Body of pancreas (tissue), 4 donors: ENCODE data around the gene WWOX. TPM values are rescaled to one million over a fixed set of nuclear protein-coding genes. Genes with fewer than 3 reads are reported as not detected.
"Not testable (repeated sequence)": the region's sequence is repeated elsewhere in the genome, so short reads cannot be mapped to it uniquely, and the experiment has no call there.

Experiments used
- ATAC-seq: fragments of 150-250 bp; one replicate; pipeline ENCODE4 v1.9.1; 2016
- DNase-seq, 4 donors: peaks; one replicate each; pipeline ENCODE4 v3.0.0-alpha.2; 2019
- H3K27ac ChIP-seq, 4 donors: fragments of 200-600 bp; sonication (generic); 1 replicate in 3 of 4; 2 replicates in 1 of 4; pipeline versions ENCODE4 v1.5.1 to v1.6.1; 2016 to 2019; ENCODE audit warnings: mild to moderate bottlenecking in 1 of 4, mixed read lengths in 1 of 4, moderate library complexity in 1 of 4
- H3K27me3 ChIP-seq, 2 donors: fragments of 200-600 bp; sonication (generic); one replicate each; pipeline ENCODE4 v1.6.0; 2016; ENCODE audit warnings: mild to moderate bottlenecking in 1 of 2
- H3K36me3 ChIP-seq, 2 donors: fragments of 200-600 bp; sonication (generic); replicated peaks in 1 of 2; 2 replicates each; pipeline ENCODE4 v1.5.1; 2016; ENCODE audit warnings: low read depth in 2 of 2; ENCODE audit not compliant: insufficient read depth in 1 of 2
- H3K4me1 ChIP-seq: fragments of 200-600 bp; sonication (generic); one replicate; pipeline ENCODE4 v1.6.0; 2016
- H3K4me3 ChIP-seq, 2 donors: fragments of 200-600 bp; sonication (generic); 1 replicate in 1 of 2; 2 replicates in 1 of 2; pipeline ENCODE4 v1.5.1; 2016 to 2019
- H3K9me3 ChIP-seq, 3 donors: fragments of 200-600 bp; sonication (generic); 1 replicate in 2 of 3; 2 replicates in 1 of 3; pipeline ENCODE4 v1.5.1; 2016
- CTCF ChIP-seq, 7 experiments: fragments of 450-650 bp in 4 of 7; fragments of 200-600 bp in 3 of 7; sonication (generic) in 3 of 7; IDR thresholded peaks; one replicate each; pipeline ENCODE4 v1.5.1; 2016 to 2019; ENCODE audit warnings: antibody characterized with exemption in 7 of 7
- POLR2A ChIP-seq, 3 donors: fragments of 450-650 bp; IDR thresholded peaks; one replicate each; pipeline ENCODE4 v1.6.1; 2016; ENCODE audit warnings: antibody characterized with exemption in 3 of 3, mild to moderate bottlenecking in 2 of 3
- WGBS, 2 donors: methylation state at CpG; one replicate each; pipeline ENCODE4 v1.1.5; 2017; 5-methylcytosine and 5-hydroxymethylcytosine counted together
- intact Hi-C: fragments of 100-400 bp; cut with DNase I; formaldehyde crosslinking; loops from one replicate; pipeline ENCODE4 v1.15.1; 2023
- total RNA-seq, 2 donors: library from RNA; depleted of rRNA; stranded (reverse); fragments of >200 nt; gene quantifications; one replicate each; pipeline ENCODE4 v1.1.0, GENCODE V29; 2016

WWOX gene
- total RNA-seq, 2 donors from 2014 or later: 52.7 to 67.2 TPM

DNA sequence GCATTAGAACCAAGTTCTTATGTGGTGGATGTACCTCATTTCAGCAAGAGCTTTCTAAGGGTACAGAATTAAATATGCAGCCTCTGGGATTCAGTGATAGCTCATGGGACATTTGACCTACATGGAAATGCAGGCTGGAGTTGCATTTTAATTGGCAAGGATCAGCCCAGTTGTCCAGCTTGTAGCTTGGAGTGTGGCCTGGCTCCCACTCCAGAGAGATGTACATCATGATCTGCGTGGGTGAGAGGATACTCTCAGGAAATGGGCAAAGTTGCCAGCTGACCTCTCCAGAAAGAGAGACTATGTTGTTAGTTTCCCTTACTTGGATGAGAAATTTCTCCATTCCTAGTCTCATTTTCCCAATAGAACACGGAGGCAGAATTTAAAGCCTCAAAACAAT is 945.7 kb downstream of the WWOX start:
- no peaks in the 10 kb centered on the region for H3K9me3 ChIP-seq
- no peak for DNase-seq
- H3K4me1 ChIP-seq: no peaks in the 10 kb centered on the region
- H3K27ac ChIP-seq: no peak overlapping the region
- intact Hi-C loops: no loop called here
- no peak for ATAC-seq
- WGBS, 2 donors: 56 to 72% methylated on average over 2 of the region's 2 CpGs
- no peak for TF ChIP-seq POLR2A (IDR thresholded peaks at IDR 0.05)
- TF ChIP-seq CTCF (IDR thresholded peaks at IDR 0.05): no peak
- H3K36me3 ChIP-seq: no peaks in the 10 kb centered on the region
- H3K4me3 ChIP-seq: no peak overlapping the region
- no peaks in the 10 kb centered on the region for H3K27me3 ChIP-seq

- no peaks in the 10 kb centered on the region for H3K4me1 ChIP-seq
- no peak overlapping the region for H3K27ac ChIP-seq
- no peaks in the 10 kb centered on the region for H3K27me3 ChIP-seq
- 64 to 72% methylated on average over 3 of the region's 3 CpGs for WGBS, 2 donors
- H3K9me3 ChIP-seq: no peaks in the 10 kb centered on the region
- no peaks in the 10 kb centered on the region for H3K36me3 ChIP-seq
- TF ChIP-seq POLR2A (IDR thresholded peaks at IDR 0.05) (no peak), CTCF (IDR thresholded peaks at IDR 0.05) (peak in 5 of 7 experiments; percentile 9 to 27 (median 17))
- intact Hi-C loops: no loop called here
- DNase-seq (no peak), ATAC-seq (no peak)
- no peak overlapping the region for H3K4me3 ChIP-seq
Observed at GRCh38 chr16:79047337-79047736, 947.9 kb downstream of the WWOX start.

GRCh38 chr16:79049040-79049439 is 949.6 kb downstream of the WWOX start:
- TF ChIP-seq POLR2A (IDR thresholded peaks at IDR 0.05): no peak
- TF ChIP-seq CTCF (IDR thresholded peaks at IDR 0.05): no peak
- Histone ChIP-seq H3K4me3 (no peak overlapping the region), H3K27me3 (no peaks in the 10 kb centered on the region), H3K4me1 (no peaks in the 10 kb centered on the region), H3K27ac (no peak overlapping the region), H3K36me3 (no peaks in the 10 kb centered on the region), H3K9me3 (no peaks in the 10 kb centered on the region)
- ATAC-seq (no peak), DNase-seq (no peak)
- 93 to 94% methylated on average over 5 to 6 of the region's 6 CpGs for WGBS, 2 donors
- intact Hi-C loops: no loop called here

GRCh38 chr16:79050063-79050462 is 950.6 kb downstream of the WWOX start:
- ATAC-seq: no peak
- TF ChIP-seq POLR2A (IDR thresholded peaks at IDR 0.05) (no peak), CTCF (IDR thresholded peaks at IDR 0.05) (no peak)
- 92 to 96% methylated on average over 4 of the region's 4 CpGs for WGBS, 2 donors

GRCh38 chr16:79051313-79051712 is 951.9 kb downstream of the WWOX start:
- TF ChIP-seq CTCF (IDR thresholded peaks at IDR 0.05): no peak
- TF ChIP-seq POLR2A (IDR thresholded peaks at IDR 0.05): no peak
- Histone ChIP-seq H3K4me1 (no peaks in the 10 kb centered on the region), H3K27me3 (no peaks in the 10 kb centered on the region), H3K9me3 (no peaks in the 10 kb centered on the region), H3K4me3 (no peak overlapping the region), H3K27ac (no peak overlapping the region), H3K36me3 (no peaks in the 10 kb centered on the region)
- DNase-seq (no peak), ATAC-seq (no peak)
- WGBS, 2 donors: 91 to 94% methylated on average over 4 of the region's 4 CpGs
- intact Hi-C loops: no loop called here

More at GRCh38 chr16:79050063-79050462, 950.6 kb downstream of the WWOX start:
- no peak overlapping the region for H3K27ac ChIP-seq
- H3K4me1 ChIP-seq: no peaks in the 10 kb centered on the region
- no peaks in the 10 kb centered on the region for H3K27me3 ChIP-seq
- DNase-seq: no peak
- no peak overlapping the region for H3K4me3 ChIP-seq
- no peaks in the 10 kb centered on the region for H3K9me3 ChIP-seq
- intact Hi-C loops: no loop called here
- no peaks in the 10 kb centered on the region for H3K36me3 ChIP-seq

GRCh38 chr16:79052198-79052597 is 952.7 kb downstream of the WWOX start:
- H3K4me3 ChIP-seq, H3K36me3 ChIP-seq, H3K4me1 ChIP-seq, H3K27me3 ChIP-seq, H3K9me3 ChIP-seq, H3K27ac ChIP-seq, DNase-seq, ATAC-seq, intact Hi-C loops: not testable (repeated sequence)
- 87 to 96% methylated on average over 4 of the region's 4 CpGs for WGBS, 2 donors
